ENCODE data around the gene FAM98C. TPM values are rescaled to one million over a fixed set of nuclear protein-coding genes. Genes with fewer than 3 reads are reported as not detected.
"Not testable (repeated sequence)": the region's sequence is repeated elsewhere in the genome, so short reads cannot be mapped to it uniquely, and the experiment has no call there.

The FAM98C gene
- polyA plus RNA-seq, 6 donors from 2014 or later: 3.6 to 23.8 (median 14.2) TPM

DNA sequence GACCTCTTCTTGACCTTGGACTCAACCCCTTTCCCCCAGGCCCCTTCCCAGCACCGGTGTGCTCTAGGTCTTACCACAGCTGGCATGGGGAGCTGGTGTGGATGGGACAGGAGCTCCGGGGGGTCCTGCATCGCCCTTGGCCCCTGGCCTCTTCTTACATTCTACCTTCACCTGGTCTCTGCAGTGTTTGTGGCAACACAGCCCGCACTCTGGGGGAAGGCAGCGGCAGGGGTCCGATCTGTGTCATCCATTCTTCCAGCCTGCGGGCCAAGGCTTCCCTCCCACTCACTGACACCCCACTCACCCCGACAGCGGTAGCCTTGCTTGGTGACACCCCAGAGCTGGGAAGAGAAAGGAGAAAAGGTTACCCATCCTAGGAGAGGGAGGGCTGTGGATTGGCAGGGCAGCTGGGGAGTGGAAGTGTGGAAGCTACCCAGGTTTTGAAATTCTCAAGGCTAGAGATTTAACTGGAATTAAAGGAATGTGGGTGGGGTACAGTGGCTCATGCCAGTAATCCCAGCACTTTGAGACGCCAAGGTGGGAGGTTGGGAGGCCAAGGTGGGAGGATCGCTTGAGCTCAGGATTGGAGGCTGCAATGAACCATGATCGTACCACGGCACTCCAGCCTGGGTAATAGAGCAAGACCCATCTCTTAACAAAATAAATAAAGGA is 8.3 kb downstream of the FAM98C start:
- Mint-ChIP-seq H3K4me1 (peaks cover 0 to 3% (median 0%) of the 10 kb centered on the region in 3 donors), H3K27ac (no peak overlapping the region), H3K36me3 (peaks cover 0 to 8% of the 10 kb centered on the region in 2 donors), H3K9me3 (no peaks in the 10 kb centered on the region), H3K27me3 (no peaks in the 10 kb centered on the region), H3K4me3 (no peak overlapping the region)
- DNase-seq: no peak
- no peak for ATAC-seq (ENCODE audit: low read depth in 2 of 2)

DNA sequence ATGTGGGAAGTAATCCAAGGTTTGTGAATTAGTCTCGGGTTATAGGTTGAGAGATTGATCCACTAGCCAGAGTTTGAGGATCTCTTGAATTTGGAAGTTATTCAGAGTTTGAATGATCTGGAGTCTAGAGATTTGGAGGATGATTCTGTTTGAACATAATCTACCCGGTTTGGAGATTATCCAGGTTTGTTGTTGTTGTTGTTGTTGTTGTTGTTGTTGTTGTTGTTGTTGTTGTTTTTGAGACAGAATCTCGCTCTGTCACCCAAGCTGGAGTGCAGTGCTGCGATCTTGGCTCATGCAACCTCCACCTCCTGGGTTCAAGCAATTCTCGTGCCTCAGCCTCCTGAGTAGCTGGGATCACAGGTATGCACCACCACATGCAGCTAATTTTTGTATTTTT is 9.0 kb downstream of the FAM98C start:
- not testable (repeated sequence) for H3K36me3 Mint-ChIP-seq; DNase-seq; H3K9me3 Mint-ChIP-seq; H3K4me1 Mint-ChIP-seq; H3K4me3 Mint-ChIP-seq; H3K27me3 Mint-ChIP-seq; ATAC-seq (ENCODE audit: low read depth in 2 of 2)
- H3K27ac Mint-ChIP-seq: peak overlapping the region in 1 of 6 donors; percentile 83

DNA sequence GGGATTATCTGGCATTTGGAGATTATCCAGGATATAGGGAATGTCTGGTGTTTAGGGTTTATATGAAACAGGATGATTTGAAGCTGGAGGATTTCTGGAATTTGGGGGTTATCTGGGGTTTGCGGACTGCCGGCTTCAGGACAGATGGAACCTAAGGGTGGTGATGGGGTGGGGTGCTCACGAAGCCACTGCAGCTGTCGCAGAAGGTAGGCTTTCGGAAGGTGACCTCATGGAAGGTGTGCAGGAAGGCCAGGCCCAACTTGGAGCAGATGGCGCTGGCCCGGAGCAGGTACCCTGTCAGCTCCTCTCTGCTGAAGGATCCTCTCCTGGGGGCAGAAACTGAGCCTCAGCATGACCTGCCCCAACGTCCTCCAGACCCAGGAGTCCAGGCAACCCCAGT is 9.6 kb downstream of the FAM98C start:
- Mint-ChIP-seq H3K4me1 (peaks cover 10 to 13% (median 10%) of the 10 kb centered on the region in 3 donors), H3K4me3 (no peak overlapping the region), H3K9me3 (no peaks in the 10 kb centered on the region), H3K36me3 (peaks cover 0 to 8% of the 10 kb centered on the region in 2 donors), H3K27me3 (no peaks in the 10 kb centered on the region), H3K27ac (no peak overlapping the region)
- DNase-seq: no peak
- ATAC-seq (ENCODE audit: low read depth in 2 of 2): no peak

DNA sequence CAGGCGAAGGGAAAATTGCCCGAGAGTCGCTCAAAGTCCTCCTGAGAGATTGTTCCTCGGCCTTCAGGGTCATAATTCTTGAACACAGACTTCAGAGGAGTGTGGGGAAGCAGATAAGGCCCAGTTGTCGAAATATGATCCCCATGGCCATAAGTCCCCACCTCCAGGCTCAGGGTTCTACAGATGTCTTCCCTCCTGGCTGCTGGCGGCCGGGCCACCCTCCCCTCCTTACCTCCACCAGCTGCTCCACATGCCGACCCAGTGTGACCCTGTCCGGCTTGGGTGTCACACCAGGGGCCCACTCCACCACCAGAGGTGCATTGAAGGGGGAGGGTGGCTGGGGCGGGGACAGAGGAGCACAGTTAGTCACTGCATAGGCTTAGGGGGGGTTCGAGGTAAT is 10.1 kb downstream of the FAM98C start:
- no peak overlapping the region for H3K4me3 Mint-ChIP-seq
- H3K9me3 Mint-ChIP-seq: no peaks in the 10 kb centered on the region
- DNase-seq (no peak), ATAC-seq (ENCODE audit: low read depth in 2 of 2) (no peak)
- peaks cover 14 to 18% (median 15%) of the 10 kb centered on the region in 3 donors for H3K4me1 Mint-ChIP-seq
- H3K27ac Mint-ChIP-seq: no peak overlapping the region
- peaks cover 0 to 8% of the 10 kb centered on the region in 2 donors for H3K36me3 Mint-ChIP-seq
- no peaks in the 10 kb centered on the region for H3K27me3 Mint-ChIP-seq

DNA sequence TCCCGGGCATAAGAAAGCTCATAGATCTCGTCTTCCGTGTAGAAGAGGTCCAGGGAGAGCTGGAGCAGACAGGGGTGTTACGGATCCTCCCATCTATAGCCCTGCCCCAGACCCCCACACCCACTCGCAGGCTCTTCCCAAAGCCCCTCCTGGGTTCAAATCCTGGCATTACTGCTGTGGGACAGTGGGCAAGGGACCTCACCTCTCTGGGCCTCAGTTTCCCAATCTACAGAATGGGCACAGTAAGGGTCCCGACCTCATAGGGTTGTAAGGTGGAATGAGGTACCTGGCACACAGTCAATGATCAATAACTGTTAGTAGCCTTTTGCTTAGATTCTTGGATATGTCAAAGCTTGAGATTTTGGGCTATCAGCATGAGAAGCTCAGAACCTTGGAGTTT is 10.5 kb downstream of the FAM98C start:
- Mint-ChIP-seq H3K27me3 (no peaks in the 10 kb centered on the region), H3K4me1 (peaks cover 19 to 21% (median 20%) of the 10 kb centered on the region in 3 donors), H3K4me3 (no peak overlapping the region), H3K9me3 (no peaks in the 10 kb centered on the region), H3K27ac (no peak overlapping the region), H3K36me3 (peaks cover 0 to 5% of the 10 kb centered on the region in 2 donors)
- DNase-seq (no peak), ATAC-seq (ENCODE audit: low read depth in 2 of 2) (no peak)

DNA sequence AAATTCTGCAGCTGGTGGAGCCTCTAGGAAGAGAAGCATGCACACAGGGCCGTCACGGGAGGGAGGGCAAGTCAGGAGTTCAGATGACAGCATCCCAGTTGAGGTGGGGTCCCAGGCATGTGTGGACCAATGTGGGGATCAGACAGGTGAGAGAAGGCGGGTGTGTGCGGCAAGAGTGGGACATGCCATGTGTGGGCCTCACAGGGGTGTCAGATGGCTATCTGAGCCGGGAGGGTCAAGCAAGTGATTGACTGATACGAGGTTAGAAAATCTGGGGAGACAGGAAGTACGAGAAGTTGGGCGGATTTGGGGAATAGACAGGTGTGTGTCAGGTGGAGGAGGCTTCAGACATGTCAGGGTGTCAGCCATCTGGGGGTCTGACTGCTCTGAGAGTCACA is 14.3 kb downstream of the FAM98C start:
- Mint-ChIP-seq H3K36me3 (no peaks in the 10 kb centered on the region), H3K9me3 (no peaks in the 10 kb centered on the region), H3K4me3 (peak overlapping the region; percentile 79 to 94 (median 90)), H3K27me3 (no peaks in the 10 kb centered on the region), H3K4me1 (peaks cover 24 to 27% (median 25%) of the 10 kb centered on the region in 3 donors), H3K27ac (peak overlapping the region; percentile 71 to 98 (median 93))
- DNase-seq: no peak
- ATAC-seq (ENCODE audit: low read depth in 2 of 2): no peak

DNA sequence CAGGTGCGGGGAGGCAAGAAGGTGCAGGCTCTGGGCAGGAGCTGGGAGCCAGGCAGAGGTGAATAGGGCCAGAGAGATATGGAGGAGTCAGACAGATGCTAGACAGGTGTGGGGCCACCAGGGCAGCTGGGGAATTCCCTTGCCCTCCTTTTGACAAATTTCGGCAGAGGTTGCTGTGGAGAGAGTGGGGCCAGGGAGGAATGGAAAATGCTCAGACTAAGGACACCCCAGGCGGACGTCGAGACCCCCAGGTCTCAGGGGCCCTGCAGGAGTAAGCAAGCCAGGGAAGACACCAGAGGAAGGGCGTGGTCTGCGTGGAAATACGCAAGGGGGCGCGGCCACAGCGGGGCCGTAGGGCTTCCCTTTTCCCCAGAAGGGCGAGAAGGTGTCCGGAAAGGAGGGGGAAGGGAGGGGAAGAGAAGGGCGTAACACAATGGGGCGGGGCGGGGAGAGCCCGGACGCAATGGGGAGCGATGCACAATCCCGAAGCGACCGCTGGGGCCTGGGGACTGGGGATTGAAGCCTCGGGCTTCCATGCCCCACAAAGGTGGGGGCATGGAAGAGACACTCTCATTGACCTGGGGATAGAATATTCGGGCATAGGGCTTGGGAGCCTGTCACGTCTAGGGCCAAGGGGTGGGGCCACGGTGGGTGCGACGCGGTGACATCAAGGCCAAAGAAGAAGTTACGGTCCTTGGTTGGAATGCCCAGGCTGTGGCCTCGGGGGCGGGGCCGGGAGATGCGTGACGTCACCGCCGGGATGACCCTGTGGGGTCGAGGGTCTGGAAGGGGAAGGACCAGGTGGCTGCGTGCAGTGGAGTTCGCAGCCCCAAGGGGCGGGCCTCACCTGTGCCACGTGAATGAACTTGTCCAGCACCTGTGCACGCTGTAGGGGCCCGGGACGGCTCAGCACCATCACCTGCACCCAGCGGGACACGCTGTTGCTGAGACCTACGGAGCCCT is 14.9 kb downstream of the FAM98C start:
- Mint-ChIP-seq H3K4me3 (peak overlapping the region; percentile 79 to 94 (median 90)), H3K4me1 (peaks cover 24 to 27% (median 25%) of the 10 kb centered on the region in 3 donors), H3K9me3 (no peaks in the 10 kb centered on the region), H3K36me3 (no peaks in the 10 kb centered on the region), H3K27ac (peak overlapping the region; percentile 71 to 98 (median 93)), H3K27me3 (no peaks in the 10 kb centered on the region)
- DNase-seq (peak; percentile 50), ATAC-seq (ENCODE audit: low read depth in 2 of 2) (peak; percentile 85 to 88)

DNA sequence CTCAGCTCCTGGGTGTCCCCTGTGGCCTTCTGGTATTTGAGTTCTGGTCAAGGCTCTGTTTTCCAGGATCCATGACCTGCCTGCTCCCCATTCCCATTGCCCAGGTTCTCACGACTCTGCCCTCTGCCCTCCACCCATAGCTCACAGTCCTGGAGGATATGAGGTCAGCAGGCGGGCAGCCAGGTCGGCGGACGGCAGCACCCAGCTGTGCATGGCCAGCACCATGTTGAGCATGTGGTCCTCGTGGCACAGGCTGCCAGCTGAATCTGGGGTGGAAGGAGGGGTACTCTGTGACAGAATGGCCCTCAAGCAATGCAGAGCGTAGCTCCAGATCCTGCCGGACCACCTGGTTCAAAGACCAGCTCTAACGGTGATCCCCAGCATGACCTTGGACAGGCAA is 18.0 kb downstream of the FAM98C start:
- DNase-seq: no peak
- Mint-ChIP-seq H3K27me3 (no peaks in the 10 kb centered on the region), H3K27ac (no peak overlapping the region), H3K36me3 (no peaks in the 10 kb centered on the region), H3K9me3 (no peaks in the 10 kb centered on the region), H3K4me1 (peaks cover 30 to 37% (median 31%) of the 10 kb centered on the region in 3 donors), H3K4me3 (no peak overlapping the region)
- ATAC-seq (ENCODE audit: low read depth in 2 of 2): no peak

DNA sequence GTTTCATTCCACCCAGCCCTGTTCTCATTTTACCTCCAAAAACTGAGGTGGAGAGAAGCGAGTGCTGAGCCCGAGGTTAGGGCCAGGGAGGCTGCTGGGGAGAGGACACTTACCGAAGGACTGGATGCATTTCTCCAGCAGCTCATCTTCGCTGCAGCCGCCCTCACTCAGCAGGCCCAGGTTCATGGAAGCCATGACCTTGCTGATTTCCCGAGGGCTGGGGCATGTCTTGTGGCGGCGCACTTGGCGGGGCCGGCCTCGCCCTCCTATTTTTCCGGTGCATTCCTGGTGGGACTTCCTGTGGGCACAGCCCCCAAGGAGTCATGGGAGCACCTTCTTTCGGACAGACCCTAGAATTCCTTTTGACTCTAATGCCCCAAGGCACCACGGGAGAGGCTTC is 19.0 kb downstream of the FAM98C start:
- no peak for ATAC-seq (ENCODE audit: low read depth in 2 of 2)
- H3K36me3 Mint-ChIP-seq: no peaks in the 10 kb centered on the region
- no peaks in the 10 kb centered on the region for H3K9me3 Mint-ChIP-seq
- DNase-seq: no peak
- no peak overlapping the region for H3K4me3 Mint-ChIP-seq
- no peaks in the 10 kb centered on the region for H3K27me3 Mint-ChIP-seq
- no peak overlapping the region for H3K27ac Mint-ChIP-seq
- peaks cover 31 to 39% (median 35%) of the 10 kb centered on the region in 3 donors for H3K4me1 Mint-ChIP-seq

DNA sequence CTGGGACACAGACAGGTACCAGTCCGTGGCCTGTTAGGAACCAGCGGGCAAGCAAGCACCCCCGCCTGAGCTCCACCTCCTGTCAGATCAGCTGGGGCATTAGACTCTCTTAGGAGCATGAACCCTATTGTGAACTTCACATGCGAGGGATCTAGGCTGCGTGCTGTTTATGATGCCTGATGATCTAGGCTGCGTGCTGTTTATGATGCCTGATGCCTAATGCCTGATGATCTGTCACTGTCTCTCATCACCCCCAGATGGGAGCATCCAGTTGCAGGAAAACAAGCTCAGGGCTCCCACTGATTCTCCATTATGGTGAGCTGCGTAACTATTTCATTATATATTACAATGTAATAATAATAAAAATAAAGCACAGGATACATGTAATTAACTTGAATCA is 19.5 kb downstream of the FAM98C start:
- Mint-ChIP-seq H3K9me3 (no peaks in the 10 kb centered on the region), H3K4me3 (no peak overlapping the region), H3K36me3 (no peaks in the 10 kb centered on the region), H3K27ac (no peak overlapping the region), H3K27me3 (no peaks in the 10 kb centered on the region), H3K4me1 (peaks cover 26 to 35% (median 33%) of the 10 kb centered on the region in 3 donors)
- DNase-seq (no peak), ATAC-seq (ENCODE audit: low read depth in 2 of 2) (no peak)

DNA sequence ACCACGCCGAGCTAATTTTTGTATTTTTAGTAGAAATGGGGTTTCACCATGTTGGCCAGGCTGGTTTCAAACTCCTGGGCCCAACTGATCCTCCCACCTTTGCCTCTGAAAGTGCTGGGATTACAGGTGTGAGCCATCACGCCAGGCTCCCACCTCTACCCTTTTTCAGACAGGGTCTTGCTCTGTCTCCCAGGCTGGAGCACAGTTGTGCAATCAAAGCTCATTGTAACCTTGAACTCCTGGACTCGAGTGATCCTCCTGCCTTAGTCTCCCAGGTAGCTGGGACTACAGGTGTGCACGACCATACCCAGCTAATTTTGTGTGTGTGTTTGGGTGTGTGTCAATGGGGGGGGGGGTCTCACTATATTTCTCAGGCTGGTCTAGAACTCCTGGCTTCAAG is 21.4 kb downstream of the FAM98C start:
- Mint-ChIP-seq H3K4me1 (peaks cover 14 to 24% (median 16%) of the 10 kb centered on the region in 3 donors), H3K27me3 (peaks cover 0 to 4% (median 0%) of the 10 kb centered on the region in 3 donors), H3K36me3 (no peaks in the 10 kb centered on the region), H3K9me3 (no peaks in the 10 kb centered on the region), H3K4me3 (no peak overlapping the region), H3K27ac (peak overlapping the region in 2 of 6 donors; percentile 44 to 72)
- no peak for DNase-seq
- ATAC-seq (ENCODE audit: low read depth in 2 of 2): no peak

DNA sequence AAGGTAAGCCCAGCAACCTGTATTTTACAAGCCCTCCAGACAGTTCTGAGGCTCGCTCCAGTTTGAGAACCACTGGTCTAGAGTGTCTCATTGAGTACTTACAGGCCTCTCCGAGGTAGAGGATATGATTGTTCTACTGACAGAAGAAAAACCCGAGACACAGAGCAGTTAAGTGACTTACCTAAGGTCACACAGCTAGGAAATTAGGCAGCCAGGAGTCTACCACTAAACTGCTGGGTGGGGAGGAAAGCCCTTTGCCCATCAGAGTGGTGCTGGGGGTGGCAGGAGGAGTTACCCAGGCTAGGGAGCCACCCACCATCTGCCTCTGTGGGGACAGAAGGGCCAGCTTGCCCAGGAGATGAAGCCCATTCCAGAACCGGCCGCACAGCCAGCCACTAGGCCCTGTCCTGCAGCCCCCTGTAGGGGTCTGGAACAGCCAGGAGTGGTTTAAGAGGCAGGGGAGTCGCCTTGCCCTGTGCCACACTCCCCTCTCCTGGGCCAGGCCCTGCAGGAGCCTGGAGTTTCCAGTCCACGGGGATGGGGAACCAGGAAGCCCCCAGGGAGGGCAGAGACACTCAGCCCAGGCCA is 22.4 kb downstream of the FAM98C start:
- Mint-ChIP-seq H3K27ac (peak overlapping the region in 4 of 6 donors; percentile 49 to 78 (median 57)), H3K4me3 (peak overlapping the region in 4 of 8 donors; percentile 20 to 68 (median 52)), H3K27me3 (peaks cover 0 to 8% (median 0%) of the 10 kb centered on the region in 3 donors), H3K36me3 (no peaks in the 10 kb centered on the region), H3K9me3 (no peaks in the 10 kb centered on the region), H3K4me1 (peaks cover 14 to 24% (median 16%) of the 10 kb centered on the region in 3 donors)
- ATAC-seq (ENCODE audit: low read depth in 2 of 2) (no peak), DNase-seq (no peak)

DNA sequence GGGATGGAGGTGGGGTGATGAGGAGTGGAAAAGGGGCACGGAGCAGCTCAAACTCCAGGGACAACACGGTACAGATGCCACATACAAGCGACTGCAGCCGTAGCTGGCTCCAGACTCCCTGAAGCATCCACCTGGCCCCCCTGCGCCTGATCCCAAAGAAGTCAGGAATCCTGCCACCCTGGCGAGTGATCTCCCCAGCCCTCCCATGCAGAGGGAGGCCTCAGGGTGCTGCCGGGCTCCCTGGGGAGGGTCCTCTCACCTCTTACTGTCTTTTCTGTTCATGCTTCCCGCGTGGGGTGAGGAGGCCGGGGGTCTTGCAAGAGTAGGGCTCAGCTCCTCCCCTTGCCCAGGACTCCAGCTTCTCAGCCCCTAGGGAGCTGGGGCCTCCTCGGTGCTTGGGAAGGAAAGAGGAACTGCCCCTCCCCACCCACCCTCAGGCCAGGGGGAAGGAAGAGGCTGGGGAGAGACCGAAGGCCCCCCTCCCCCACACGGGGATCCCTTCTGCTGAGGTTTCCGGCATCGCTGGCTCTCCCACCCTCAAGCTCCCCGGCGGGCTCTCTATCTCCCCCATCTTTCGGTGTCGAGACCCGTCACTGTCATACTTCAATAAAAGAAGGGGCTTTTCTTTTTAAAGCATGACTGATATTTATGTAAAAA is 23.0 kb downstream of the FAM98C start, which contains the start of gene RASGRP4:
RASGRP4 (minus strand) TSS at position 410 of the 657 bp plus-strand sequence; CDS start at position 282, 128 bp downstream.
- ATAC-seq (ENCODE audit: low read depth in 2 of 2) (peak; percentile 92 to 93), DNase-seq (peak; percentile 59)
- Mint-ChIP-seq H3K9me3 (no peaks in the 10 kb centered on the region), H3K27me3 (peaks cover 0 to 8% (median 6%) of the 10 kb centered on the region in 3 donors), H3K27ac (peak within 1 kb of the TSS in 5 of 6 donors; percentile 63 to 82 (median 81)), H3K36me3 (no peaks in the 10 kb centered on the region), H3K4me1 (peaks cover 14 to 24% (median 16%) of the 10 kb centered on the region in 3 donors), H3K4me3 (peak within 1 kb of the TSS; percentile 48 to 92 (median 76))

All from naive B cell (primary cell).